ENCODE measurements around the gene CHD1L.

CHD1L gene

GRCh38 chr1:147245129-147245528 lies 2.6 kb downstream of the CHD1L start:
- TF ChIP-seq CTCF (IDR thresholded peaks at IDR 0.05; ENCODE audit: insufficient read depth, low read length, missing control alignments): no peak
- DNase-seq (ENCODE audit: low read depth, low spot score): no peak
- ChIA-PET POLR2A (no interaction called here), CTCF (interaction anchor here (1.1 to 2.9 kb wide), 2 partner anchors 8 to 28 kb away, joined by 3 to 28 read pairs; no protein-coding TSS in a partner anchor)
- H3K4me3 ChIP-seq (ENCODE audit: low read depth, low read length): no peak overlapping the region

GRCh38 chr1:147245586-147246021 lies 3.1 kb downstream of the CHD1L start:
- DNase-seq (ENCODE audit: low read depth, low spot score): no peak
- CTCF ChIA-PET: interaction anchor here (1.1 to 2.9 kb wide), 2 partner anchors 8 to 27 kb away, joined by 3 to 28 read pairs; no protein-coding TSS in a partner anchor
- POLR2A ChIA-PET: no interaction called here
- no peak overlapping the region for H3K4me3 ChIP-seq (ENCODE audit: low read depth, low read length)
- TF ChIP-seq CTCF (IDR thresholded peaks at IDR 0.05; ENCODE audit: insufficient read depth, low read length, missing control alignments): no peak

GRCh38 chr1:147246044-147246690 lies 3.7 kb downstream of the CHD1L start:
- TF ChIP-seq CTCF (IDR thresholded peaks at IDR 0.05; ENCODE audit: insufficient read depth, low read length, missing control alignments): no peak
- ChIA-PET POLR2A (no interaction called here), CTCF (no interaction called here)
- H3K4me3 ChIP-seq (ENCODE audit: low read depth, low read length): no peak overlapping the region
- DNase-seq (ENCODE audit: low read depth, low spot score): no peak

- CTCF ChIA-PET: interaction anchor here (1.0 kb wide), 1 partner anchor 10 kb away, joined by 3 read pairs; no protein-coding TSS in a partner anchor
- DNase-seq (ENCODE audit: low read depth, low spot score): no peak
- POLR2A ChIA-PET: no interaction called here
These were observed 4.6 kb downstream of the CHD1L start for GRCh38 chr1:147246910-147247655.

GRCh38 chr1:147247656-147248238 lies 5.3 kb downstream of the CHD1L start:
- TF ChIP-seq CTCF (IDR thresholded peaks at IDR 0.05; ENCODE audit: insufficient read depth, low read length, missing control alignments): no peak
- CTCF ChIA-PET: interaction anchor here (1.0 kb wide), 1 partner anchor 11 kb away, joined by 3 read pairs; no protein-coding TSS in a partner anchor
- no peak for DNase-seq (ENCODE audit: low read depth, low spot score)
- POLR2A ChIA-PET: no interaction called here
- H3K4me3 ChIP-seq (ENCODE audit: low read depth, low read length): no peak overlapping the region

More at GRCh38 chr1:147246910-147247655, 4.6 kb downstream of the CHD1L start:
- H3K4me3 ChIP-seq (ENCODE audit: low read depth, low read length): no peak overlapping the region
- no peak for TF ChIP-seq CTCF (IDR thresholded peaks at IDR 0.05; ENCODE audit: insufficient read depth, low read length, missing control alignments)

GRCh38 chr1:147252540-147252939 lies 10.1 kb downstream of the CHD1L start:
- CTCF ChIA-PET: interaction anchor here (2.2 to 2.4 kb wide), 2 partner anchors 8 to 11 kb away, joined by 7 to 28 read pairs; no protein-coding TSS in a partner anchor
- no peak for TF ChIP-seq CTCF (IDR thresholded peaks at IDR 0.05; ENCODE audit: insufficient read depth, low read length, missing control alignments)
- no peak for DNase-seq (ENCODE audit: low read depth, low spot score)
- POLR2A ChIA-PET: no interaction called here
- no peak overlapping the region for H3K4me3 ChIP-seq (ENCODE audit: low read depth, low read length)

Data from AG04449 (cell line).